NCI-H1694 (cell line): ENCODE data around the gene PRKAR1B.
"Not testable (repeated sequence)": the region's sequence is repeated elsewhere in the genome, so short reads cannot be mapped to it uniquely, and the experiment has no call there.

Experiments
- DNase-seq: peaks from one replicate; lab custom pipeline; 2025; lab: John Stamatoyannopoulos, UW

The PRKAR1B gene

DNA sequence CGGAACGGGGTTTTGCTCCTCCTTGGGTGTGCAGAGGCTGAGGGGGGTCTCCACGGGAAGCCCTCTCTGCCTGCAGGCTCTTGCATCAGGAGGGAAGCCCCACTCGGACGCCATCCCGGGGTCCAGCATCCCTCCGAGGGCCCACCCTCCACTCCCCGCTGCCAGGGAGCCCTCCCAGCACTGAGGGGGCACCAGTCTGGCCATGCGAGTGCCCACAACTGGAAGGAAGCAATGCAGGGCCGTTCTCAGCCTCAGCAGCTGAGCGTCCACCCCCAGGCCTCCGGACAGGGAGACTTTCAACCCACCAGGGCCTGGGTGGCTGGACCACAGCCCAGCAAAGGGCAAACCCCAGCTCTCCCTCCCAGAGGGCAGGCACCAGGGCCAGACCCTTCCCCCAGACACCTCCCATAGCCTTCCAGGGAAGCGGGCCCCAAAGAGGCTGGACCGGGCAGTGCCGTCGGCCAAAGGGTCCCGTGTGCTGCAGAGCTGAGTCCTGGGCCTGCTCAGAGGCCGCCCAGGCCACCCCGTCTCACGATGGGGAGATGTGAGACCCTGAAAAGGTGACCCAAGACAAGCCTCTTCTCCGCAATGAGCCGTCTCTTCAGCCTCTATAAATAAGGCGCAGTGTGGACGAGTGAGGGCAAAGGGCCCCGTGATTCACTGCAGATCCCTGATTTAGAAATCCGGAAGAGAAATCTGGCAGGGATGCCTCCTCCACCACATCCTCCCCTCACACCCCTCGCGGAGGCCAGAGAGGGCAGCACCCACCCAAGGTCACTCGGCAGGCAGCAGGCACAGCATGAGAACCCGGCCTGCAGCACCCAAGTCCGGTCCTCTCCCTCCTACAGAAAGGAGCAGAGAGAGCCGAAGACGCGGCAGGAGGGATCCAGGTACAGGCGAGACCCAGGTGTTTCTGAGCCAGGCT, 82.4 kb downstream of the PRKAR1B start:
- DNase-seq = no peak

DNA sequence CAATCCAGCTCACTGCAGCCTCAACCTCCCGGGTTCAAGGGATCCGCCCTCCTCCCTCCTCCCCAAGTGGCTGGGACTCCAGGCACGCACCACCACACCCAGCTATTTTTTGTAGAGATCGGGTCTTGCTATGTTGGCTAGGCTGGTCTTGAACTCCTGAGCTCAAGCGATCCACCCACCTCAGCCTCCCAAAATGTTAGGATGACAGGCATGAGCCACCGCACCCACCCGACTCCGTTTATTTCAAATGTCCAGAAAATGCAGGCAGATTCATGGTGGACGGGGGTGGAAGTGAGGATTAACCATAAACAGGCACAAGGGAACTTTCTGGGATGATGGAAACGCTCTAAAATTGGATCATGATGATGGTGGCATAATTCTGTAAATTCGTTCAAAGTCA, 85.1 kb downstream of the PRKAR1B start:
- DNase-seq = no peak

- no peak for DNase-seq
Measured at GRCh38 chr7:641269-641671, 85.8 kb downstream of the PRKAR1B start.

DNA sequence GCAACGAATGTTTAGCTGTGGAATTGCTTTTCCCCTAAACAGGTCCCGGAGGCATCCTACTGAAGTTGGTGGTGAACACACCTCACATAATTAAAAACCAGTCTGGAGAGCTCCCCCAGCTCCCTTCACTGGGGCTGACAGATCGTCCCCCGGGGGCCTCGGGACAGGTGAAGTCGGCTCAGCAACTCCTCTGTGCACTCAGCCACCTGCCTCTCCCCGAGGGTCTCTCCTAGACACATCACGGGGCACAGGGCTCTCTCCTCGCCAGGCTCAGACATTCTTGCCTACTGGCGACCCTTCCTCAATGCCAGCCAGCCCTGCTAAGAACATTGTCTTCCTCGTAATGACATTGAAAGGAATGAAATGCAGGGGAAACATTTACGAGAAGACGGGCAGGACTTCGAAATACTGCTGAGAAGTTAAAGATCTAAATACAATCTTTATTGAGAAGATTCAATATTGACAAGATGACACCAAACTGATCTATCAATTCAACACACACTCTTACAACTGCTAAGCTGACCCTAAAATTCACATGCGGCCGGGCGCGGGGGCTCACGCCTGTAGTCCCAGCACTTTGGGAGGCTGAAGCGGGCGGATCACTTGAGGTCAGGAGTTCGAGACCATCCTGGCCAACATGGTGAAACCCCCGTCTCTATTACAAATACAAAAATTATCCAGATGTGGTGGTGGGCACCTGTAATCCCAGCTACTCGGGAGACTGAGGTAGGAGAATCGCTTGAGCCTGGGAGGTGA, 88.6 kb downstream of the PRKAR1B start:
- no peak for DNase-seq

DNA sequence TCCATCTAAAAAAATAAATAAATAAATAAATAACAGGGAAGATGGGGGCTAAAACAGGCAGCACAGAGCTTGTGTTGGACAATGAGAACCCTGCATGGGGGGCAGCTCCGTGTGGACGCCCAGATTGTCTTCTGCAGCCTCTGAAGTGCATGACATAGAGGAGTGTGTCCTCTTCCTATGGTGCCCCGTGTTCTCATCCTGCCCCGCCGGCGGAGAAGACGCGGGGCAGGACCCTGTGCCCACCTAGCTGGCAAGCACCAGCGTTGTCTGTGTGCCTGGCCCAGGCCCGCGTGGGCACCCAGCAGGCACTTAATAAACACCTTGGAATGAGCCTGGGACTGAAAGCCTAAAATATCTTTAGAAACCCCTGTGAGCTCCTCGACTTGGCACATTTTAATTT, 89.3 kb downstream of the PRKAR1B start:
- DNase-seq = no peak

GRCh38 chr7:636396-636795, 90.7 kb downstream of the PRKAR1B start:
- DNase-seq = no peak

DNA sequence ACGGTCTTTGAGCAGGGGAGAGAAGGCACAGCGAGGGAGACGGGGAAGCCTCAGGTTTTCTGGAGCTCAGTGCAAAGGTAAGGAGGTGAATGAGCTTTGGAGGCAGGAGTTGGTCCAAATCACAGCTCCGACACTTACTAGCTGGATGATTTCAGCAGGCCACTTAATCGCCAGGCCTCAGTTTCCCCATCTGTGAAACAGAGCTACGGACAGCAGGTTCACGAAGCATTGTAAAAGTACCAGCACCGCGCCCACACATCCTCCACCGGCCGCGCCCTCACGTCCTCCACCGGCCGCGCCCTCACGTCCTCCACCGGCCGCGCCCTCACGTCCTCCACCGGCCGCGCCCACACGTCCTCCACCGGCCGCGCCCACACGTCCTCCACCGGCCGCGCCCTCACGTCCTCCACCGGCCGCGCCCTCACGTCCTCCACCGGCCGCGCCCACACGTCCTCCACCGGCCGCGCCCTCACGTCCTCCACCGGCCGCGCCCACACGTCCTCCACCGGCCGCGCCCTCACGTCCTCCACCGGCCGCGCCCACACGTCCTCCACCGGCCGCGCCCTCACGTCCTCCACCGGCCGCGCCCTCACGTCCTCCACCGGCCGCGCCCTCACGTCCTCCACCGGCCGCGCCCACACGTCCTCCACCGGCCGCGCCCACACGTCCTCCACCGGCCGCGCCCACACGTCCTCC, 91.2 kb downstream of the PRKAR1B start:
- DNase-seq = not testable (repeated sequence)

GRCh38 chr7:635227-635626, 91.9 kb downstream of the PRKAR1B start:
- no peak for DNase-seq

GRCh38 chr7:633381-634018, 93.6 kb downstream of the PRKAR1B start:
- DNase-seq = no peak

DNA sequence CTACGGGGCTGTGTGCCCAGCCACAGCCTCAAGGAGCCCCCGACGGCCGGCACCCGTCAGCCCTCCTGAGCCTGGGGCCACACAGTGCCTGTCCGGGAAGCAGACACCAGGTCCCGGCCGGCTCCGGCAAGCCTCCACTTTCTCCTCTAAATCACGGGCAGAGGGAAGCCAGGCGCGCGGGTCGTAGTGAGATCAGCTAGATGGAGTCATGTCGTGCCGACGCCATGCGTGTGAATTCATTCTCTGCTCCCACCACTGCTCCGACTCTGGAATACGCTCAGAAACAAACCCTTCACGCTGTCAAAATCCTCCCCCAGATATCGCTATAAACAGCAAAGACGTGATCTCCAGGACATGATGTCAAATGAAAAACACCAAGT, 94.3 kb downstream of the PRKAR1B start:
- no peak for DNase-seq

DNA sequence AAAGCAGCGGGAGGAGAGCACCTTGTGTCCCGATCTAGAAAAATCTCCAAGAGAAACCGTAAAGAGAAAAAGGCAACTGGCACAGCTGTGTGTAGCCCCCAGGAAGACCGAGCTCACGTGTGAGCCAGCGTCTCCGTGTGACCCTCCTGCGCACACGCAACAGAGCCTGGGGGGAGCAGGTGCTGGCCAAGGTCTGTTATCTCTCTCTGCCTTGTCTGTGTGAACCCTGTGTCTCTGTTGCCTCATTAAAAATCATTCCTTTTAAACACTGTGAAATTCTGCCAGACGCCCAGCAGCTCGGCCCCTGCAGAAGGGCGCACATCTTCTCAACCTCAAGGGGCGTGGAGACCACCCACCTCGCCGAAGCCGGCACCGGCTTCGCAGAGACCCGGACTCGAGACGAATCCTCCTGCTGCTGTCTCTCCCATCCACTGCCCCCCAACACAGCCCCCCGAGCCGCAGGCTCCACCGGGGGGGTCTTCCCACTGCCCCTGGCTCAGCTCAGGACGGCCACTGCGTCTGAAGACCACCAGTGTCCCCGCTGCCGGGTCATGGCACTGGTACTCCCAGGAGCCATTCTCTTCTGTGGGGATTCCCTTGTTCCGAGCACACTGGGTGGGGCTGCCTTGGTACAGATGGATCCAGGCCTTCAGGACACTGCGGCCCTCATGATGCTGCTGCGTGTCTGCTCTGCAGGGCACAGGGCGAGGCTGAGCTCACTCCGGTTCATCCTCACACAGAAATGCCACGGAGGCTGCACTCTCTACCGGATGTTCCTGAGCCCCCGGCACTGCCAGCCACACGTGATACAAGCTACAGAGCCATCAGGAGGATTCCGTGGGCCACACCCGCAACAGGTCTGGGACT, 94.9 kb downstream of the PRKAR1B start:
- DNase-seq = no peak

GRCh38 chr7:631291-631711, 95.8 kb downstream of the PRKAR1B start:
- no peak for DNase-seq

GRCh38 chr7:630539-630938, 96.5 kb downstream of the PRKAR1B start:
- no peak for DNase-seq

- no peak for DNase-seq
Measured at GRCh38 chr7:630111-630511, 97.0 kb downstream of the PRKAR1B start.

- no peak for DNase-seq
Measured at GRCh38 chr7:628826-629225, 98.3 kb downstream of the PRKAR1B start.

GRCh38 chr7:628402-628763, 98.7 kb downstream of the PRKAR1B start:
- no peak for DNase-seq

DNA sequence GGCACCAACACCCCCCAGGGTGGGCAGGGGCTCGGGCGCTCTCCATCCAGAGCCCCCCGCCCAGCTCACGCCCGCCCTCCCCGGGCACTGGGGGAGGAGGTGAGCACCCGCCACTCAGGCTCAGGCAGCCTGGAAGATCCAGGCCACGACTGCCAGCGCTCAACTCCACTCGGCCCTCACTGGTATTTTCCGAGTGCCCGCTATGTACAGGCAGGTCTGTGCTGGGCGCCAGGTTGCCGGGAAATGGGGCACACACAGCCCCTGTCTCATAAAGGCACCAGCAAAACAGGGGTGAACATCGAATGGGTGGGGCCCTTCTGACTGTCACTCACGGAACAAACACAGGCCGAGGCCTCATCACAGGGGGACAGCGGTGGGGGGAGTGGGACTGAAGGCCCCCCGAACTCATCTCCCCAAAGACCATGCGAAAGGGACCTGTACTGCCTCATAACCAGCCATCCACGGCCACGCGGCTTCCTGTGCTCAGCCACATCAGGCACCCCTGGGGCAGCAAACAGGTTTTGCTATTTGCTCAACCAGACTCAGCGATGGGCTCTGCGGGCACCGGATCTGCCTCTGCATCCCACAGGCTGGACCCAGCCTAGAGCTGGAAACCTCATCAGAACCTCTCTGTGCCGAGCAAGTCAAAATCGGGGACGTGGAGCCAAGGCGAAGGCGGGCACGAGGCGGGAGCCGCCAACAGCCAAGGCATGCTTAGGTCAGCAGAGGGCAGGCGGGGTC, 99.2 kb downstream of the PRKAR1B start:
- DNase-seq = no peak

GRCh38 chr7:625376-625971, 101.6 kb downstream of the PRKAR1B start:
- DNase-seq = no peak

DNA sequence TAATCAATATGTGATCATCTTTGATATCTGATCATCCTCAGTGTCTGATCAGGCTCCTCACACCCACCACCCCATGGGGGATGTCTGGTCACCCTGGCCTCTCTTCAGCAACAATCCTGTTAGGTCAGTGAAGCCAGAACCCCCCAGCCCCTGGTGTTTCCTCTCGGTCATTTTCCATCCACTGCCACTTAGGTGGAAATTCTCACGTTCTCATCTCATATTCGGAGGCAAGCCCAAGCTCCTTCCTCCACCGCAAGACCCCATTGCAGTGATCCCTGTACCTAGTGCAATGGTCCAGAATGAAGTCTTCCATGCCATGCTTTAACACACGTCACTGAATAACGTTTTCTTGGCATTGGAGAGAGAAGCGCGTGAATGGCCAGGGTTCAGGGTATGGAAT, 103.6 kb downstream of the PRKAR1B start:
- DNase-seq = no peak
